Peyer's patch (tissue), 4 donors: ENCODE measurements around the gene CLMN. TPM values are rescaled to one million over a fixed set of nuclear protein-coding genes. Genes with fewer than 3 reads are reported as not detected.

Source experiments
- DNase-seq, 3 donors: peaks; one replicate each; pipeline ENCODE4 v3.0.0-alpha.2; 2017 to 2019
- H3K27ac ChIP-seq, 4 donors: fragments of 200-600 bp; sonication (generic); one replicate each; pipeline ENCODE4 v1.5.1; 2016 to 2019
- H3K27me3 ChIP-seq, 2 donors: fragments of 200-600 bp; sonication (generic); one replicate each; pipeline ENCODE4 v1.5.1; 2019
- H3K36me3 ChIP-seq, 3 donors: fragments of 200-600 bp; sonication (generic); one replicate each; pipeline ENCODE4 v1.5.1; 2016 to 2019
- H3K4me1 ChIP-seq, 4 donors: fragments of 200-600 bp; sonication (generic); one replicate each; pipeline ENCODE4 v1.5.1; 2016 to 2019
- H3K4me3 ChIP-seq, 4 donors: fragments of 200-600 bp; sonication (generic); 1 replicate in 3 of 4; 2 replicates in 1 of 4; pipeline ENCODE4 v1.5.1; 2016 to 2019; ENCODE audit warnings: mild to moderate bottlenecking in 1 of 4
- H3K9me3 ChIP-seq, 4 donors: fragments of 200-600 bp; sonication (generic); one replicate each; pipeline ENCODE4 v1.5.1; 2016 to 2019; ENCODE audit warnings: mild to moderate bottlenecking in 1 of 4
- CTCF ChIP-seq, 6 experiments: fragments of 450-650 bp in 4 of 6; fragments of 200-600 bp in 2 of 6; sonication (generic) in 1 of 6; IDR thresholded peaks; one replicate each; pipeline ENCODE4 v1.5.1; 2017 to 2019; ENCODE audit warnings: antibody characterized with exemption in 6 of 6, mild to moderate bottlenecking in 3 of 6, moderate library complexity in 1 of 6
- POLR2A ChIP-seq, 2 donors: fragments of 450-650 bp; IDR thresholded peaks; one replicate each; pipeline ENCODE4 v1.5.1; 2017; ENCODE audit warnings: antibody characterized with exemption in 2 of 2, mild to moderate bottlenecking in 2 of 2, moderate library complexity in 2 of 2
- total RNA-seq, 4 donors: library from RNA; depleted of rRNA; stranded (reverse); fragments of >200 nt; gene quantifications; one replicate each; pipeline ENCODE4 v1.1.0, GENCODE V29; 2016

The CLMN gene
- total RNA-seq, 4 donors from 2014 or later = 18.7 to 38.8 (median 36.4) TPM

- DNase-seq = no peak
- Histone ChIP-seq H3K36me3 (peaks cover 0 to 7% (median 0%) of the 10 kb centered on the region in 3 donors), H3K27ac (no peak overlapping the region), H3K27me3 (no peaks in the 10 kb centered on the region), H3K9me3 (no peaks in the 10 kb centered on the region), H3K4me3 (no peak overlapping the region), H3K4me1 (peaks cover 0 to 27% (median 8%) of the 10 kb centered on the region in 4 donors)
- no peak for TF ChIP-seq POLR2A (IDR thresholded peaks at IDR 0.05)
- no peak for TF ChIP-seq CTCF (IDR thresholded peaks at IDR 0.05)
These were observed 181.9 kb downstream of the CLMN start for GRCh38 chr14:95137804-95138167.

GRCh38 chr14:95137164-95137803 lies 182.4 kb downstream of the CLMN start:
- Histone ChIP-seq H3K9me3 (no peaks in the 10 kb centered on the region), H3K27me3 (no peaks in the 10 kb centered on the region), H3K4me3 (no peak overlapping the region), H3K4me1 (peaks cover 0 to 27% (median 8%) of the 10 kb centered on the region in 4 donors), H3K36me3 (peaks cover 0 to 12% (median 0%) of the 10 kb centered on the region in 3 donors), H3K27ac (no peak overlapping the region)
- no peak for DNase-seq
- TF ChIP-seq POLR2A (IDR thresholded peaks at IDR 0.05) (no peak), CTCF (IDR thresholded peaks at IDR 0.05) (no peak)

- H3K36me3 ChIP-seq = peaks cover 0 to 17% (median 0%) of the 10 kb centered on the region in 3 donors
- H3K9me3 ChIP-seq = no peaks in the 10 kb centered on the region
- H3K4me1 ChIP-seq = peaks cover 0 to 24% (median 8%) of the 10 kb centered on the region in 4 donors
- H3K27ac ChIP-seq = no peak overlapping the region
- H3K4me3 ChIP-seq = no peak overlapping the region
- no peak for DNase-seq
- no peak for TF ChIP-seq POLR2A (IDR thresholded peaks at IDR 0.05)
- H3K27me3 ChIP-seq = no peaks in the 10 kb centered on the region
These were observed 183.1 kb downstream of the CLMN start for GRCh38 chr14:95136631-95137030.

- Histone ChIP-seq H3K27me3 (no peaks in the 10 kb centered on the region), H3K36me3 (peaks cover 0 to 32% (median 0%) of the 10 kb centered on the region in 3 donors), H3K4me1 (peaks cover 0 to 6% (median 0%) of the 10 kb centered on the region in 4 donors), H3K9me3 (no peaks in the 10 kb centered on the region), H3K4me3 (no peak overlapping the region), H3K27ac (no peak overlapping the region)
- no peak for DNase-seq
- TF ChIP-seq CTCF (IDR thresholded peaks at IDR 0.05) (no peak), POLR2A (IDR thresholded peaks at IDR 0.05) (no peak)
These were observed 185.3 kb downstream of the CLMN start for GRCh38 chr14:95134304-95134933.

DNA sequence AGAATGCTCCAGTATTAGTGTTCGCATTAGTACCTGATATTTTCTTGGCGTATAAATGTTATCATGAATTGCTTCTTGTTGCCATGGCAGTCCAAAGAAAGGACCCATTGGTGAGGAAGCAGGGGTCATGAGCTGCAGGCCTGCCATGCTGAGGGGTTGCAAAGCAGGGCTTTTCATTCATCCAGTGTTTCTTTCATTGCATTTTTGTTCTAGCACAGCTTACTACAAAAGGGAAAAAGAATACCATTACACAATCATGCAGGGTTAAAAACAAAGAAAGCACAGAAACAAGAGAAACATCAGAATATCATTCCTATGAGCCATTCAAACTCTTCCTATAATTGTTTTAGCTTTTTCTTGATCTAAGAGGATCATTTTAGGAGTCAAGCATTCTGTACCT lies 186.4 kb downstream of the CLMN start:
- H3K4me3 ChIP-seq = no peak overlapping the region
- H3K27me3 ChIP-seq = no peaks in the 10 kb centered on the region
- H3K9me3 ChIP-seq = no peaks in the 10 kb centered on the region
- H3K36me3 ChIP-seq = peaks cover 0 to 37% (median 0%) of the 10 kb centered on the region in 3 donors
- H3K4me1 ChIP-seq = peaks cover 0 to 6% (median 0%) of the 10 kb centered on the region in 4 donors
- H3K27ac ChIP-seq = no peak overlapping the region
- TF ChIP-seq CTCF (IDR thresholded peaks at IDR 0.05) = no peak
- TF ChIP-seq POLR2A (IDR thresholded peaks at IDR 0.05) = no peak
- DNase-seq = no peak

DNA sequence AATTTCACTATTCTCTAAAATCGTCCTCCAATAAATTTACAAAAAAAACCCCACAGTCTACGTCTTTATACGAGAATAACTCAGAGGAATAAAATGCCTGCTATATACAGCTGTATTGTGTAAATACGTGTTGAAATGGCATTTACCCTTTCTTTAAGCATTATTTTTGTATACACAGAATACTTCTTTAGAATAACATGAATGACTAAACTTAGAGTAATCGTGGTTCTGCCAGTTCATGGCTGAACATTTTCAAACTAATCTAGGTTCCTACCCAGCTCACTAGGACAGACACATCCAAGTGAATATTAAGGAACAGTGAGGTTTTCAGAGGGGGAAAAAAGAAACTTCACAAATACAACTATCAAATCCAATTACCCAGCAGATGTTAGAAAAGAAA lies 186.9 kb downstream of the CLMN start:
- no peak for TF ChIP-seq POLR2A (IDR thresholded peaks at IDR 0.05)
- no peak for TF ChIP-seq CTCF (IDR thresholded peaks at IDR 0.05)
- no peak overlapping the region for H3K27ac ChIP-seq
- DNase-seq = no peak
- no peaks in the 10 kb centered on the region for H3K27me3 ChIP-seq
- H3K9me3 ChIP-seq = no peaks in the 10 kb centered on the region
- peaks cover 0 to 37% (median 0%) of the 10 kb centered on the region in 3 donors for H3K36me3 ChIP-seq
- peaks cover 0 to 6% (median 0%) of the 10 kb centered on the region in 4 donors for H3K4me1 ChIP-seq
- H3K4me3 ChIP-seq = no peak overlapping the region
